IMR-90 (cell line): Measurements from ENCODE around the gene CPA4.

ENCODE experiments used
- CEBPB ChIP-seq: IDR thresholded peaks from 2 replicates; pipeline ENCODE4 v1.6.1; 2012; ENCODE audit warnings: low read depth, low read length, improper control_type of control experiment
- FOS ChIP-seq: fragments of 150-350 bp; IDR thresholded peaks from 2 replicates; pipeline ENCODE4 v1.6.1; 2016; ENCODE audit warnings: low read depth, low read length
- MAFK ChIP-seq: IDR thresholded peaks from 2 replicates; pipeline ENCODE4 v1.6.1; 2012; ENCODE audit warnings: low read depth, low read length, improper control_type of control experiment
- MXI1 ChIP-seq: IDR thresholded peaks from 2 replicates; pipeline ENCODE4 v1.6.1; 2012; ENCODE audit warnings: low read depth, mild to moderate bottlenecking, low read length, moderate library complexity, borderline replicate concordance
- POLR2A ChIP-seq: IDR thresholded peaks from 2 replicates; pipeline ENCODE4 v1.6.1; 2012; ENCODE audit warnings: mild to moderate bottlenecking, low read depth, low read length
- RAD21 ChIP-seq: IDR thresholded peaks from 2 replicates; pipeline ENCODE4 v1.6.1; 2012; ENCODE audit warnings: low read length, improper control_type of control experiment
- RCOR1 ChIP-seq: IDR thresholded peaks from 2 replicates; pipeline ENCODE4 v1.6.1; 2012; ENCODE audit warnings: mild to moderate bottlenecking, low read length, improper control_type of control experiment; ENCODE audit not compliant: insufficient replicate concordance
- RFX5 ChIP-seq: IDR thresholded peaks from 2 replicates; pipeline ENCODE4 v1.8.0; 2012; ENCODE audit warnings: low read depth, mild to moderate bottlenecking, low read length, moderate library complexity
- SMC3 ChIP-seq: fragments of 150-350 bp; IDR thresholded peaks from 2 replicates; pipeline ENCODE4 v1.6.1; 2016; ENCODE audit warnings: low read depth, mild to moderate bottlenecking, antibody characterized with exemption, low read length, moderate library complexity
- TF ChIP-seq, protein P1 (sequence below): fragments of 150-350 bp; IDR thresholded peaks from 2 replicates; pipeline ENCODE4 v1.6.1; 2017; ENCODE audit warnings: mild to moderate bottlenecking, antibody characterized with exemption, low read length, low read depth
- TF ChIP-seq, protein P2 (sequence below): conservative IDR thresholded peaks from 2 replicates; pipeline ENCODE4 v1.5.1; 2012; ENCODE audit warnings: mild to moderate bottlenecking, low read depth, low read length, improper control_type of control experiment
- TF ChIP-seq, protein P3 (sequence below): fragments of 150-350 bp; IDR thresholded peaks from 2 replicates; pipeline ENCODE4 v1.6.1; 2016; ENCODE audit warnings: low read depth, mild to moderate bottlenecking, low read length, moderate library complexity, borderline replicate concordance

DNA sequence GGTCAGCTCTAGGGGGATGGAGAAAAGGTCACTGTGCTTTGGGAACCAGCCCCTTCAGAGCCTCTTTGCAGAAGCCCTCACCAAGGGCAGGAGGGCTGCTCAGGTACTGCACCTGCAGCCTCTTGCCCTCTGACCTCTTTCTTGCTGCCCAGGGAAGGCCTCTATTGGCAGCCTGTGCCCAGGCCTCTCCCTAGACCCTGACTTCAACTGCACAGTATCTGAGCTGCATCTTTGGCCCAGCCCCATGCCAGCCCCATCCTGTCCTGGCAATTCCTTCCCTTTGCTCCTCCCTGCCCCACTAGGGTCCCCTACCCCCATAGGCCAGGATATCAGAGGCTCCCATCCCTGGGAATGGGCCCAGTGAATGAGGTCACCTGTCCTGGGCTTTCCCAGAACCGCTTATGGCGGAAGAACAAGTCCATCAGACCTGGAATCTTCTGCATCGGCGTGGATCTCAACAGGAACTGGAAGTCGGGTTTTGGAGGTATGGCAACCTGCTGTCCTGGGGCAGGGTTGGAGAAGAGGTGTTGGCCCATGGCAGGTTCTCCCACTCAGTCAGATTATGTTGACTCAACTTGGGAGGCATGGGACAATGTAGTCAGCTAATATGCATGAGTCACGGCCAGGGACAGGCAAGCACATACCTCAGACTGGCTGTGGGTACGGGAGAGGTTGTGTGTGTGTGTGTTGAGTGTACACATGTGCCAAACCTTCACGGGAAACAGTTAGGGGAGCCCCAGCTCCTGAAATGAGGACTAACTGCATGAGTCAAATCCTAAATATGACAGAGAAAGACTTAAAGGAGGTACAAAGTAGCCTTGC lies 70.3 kb downstream of the CPA4 start:
- peak; percentile 52; the same call in 1 of the 2 replicates for TF ChIP-seq CEBPB
- no peak for TF ChIP-seq POLR2A
- TF ChIP-seq, protein P1, sequence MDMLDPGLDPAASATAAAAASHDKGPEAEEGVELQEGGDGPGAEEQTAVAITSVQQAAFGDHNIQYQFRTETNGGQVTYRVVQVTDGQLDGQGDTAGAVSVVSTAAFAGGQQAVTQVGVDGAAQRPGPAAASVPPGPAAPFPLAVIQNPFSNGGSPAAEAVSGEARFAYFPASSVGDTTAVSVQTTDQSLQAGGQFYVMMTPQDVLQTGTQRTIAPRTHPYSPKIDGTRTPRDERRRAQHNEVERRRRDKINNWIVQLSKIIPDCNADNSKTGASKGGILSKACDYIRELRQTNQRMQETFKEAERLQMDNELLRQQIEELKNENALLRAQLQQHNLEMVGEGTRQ: no peak; the same call in 1 of the 2 replicates
- TF ChIP-seq, protein P2, sequence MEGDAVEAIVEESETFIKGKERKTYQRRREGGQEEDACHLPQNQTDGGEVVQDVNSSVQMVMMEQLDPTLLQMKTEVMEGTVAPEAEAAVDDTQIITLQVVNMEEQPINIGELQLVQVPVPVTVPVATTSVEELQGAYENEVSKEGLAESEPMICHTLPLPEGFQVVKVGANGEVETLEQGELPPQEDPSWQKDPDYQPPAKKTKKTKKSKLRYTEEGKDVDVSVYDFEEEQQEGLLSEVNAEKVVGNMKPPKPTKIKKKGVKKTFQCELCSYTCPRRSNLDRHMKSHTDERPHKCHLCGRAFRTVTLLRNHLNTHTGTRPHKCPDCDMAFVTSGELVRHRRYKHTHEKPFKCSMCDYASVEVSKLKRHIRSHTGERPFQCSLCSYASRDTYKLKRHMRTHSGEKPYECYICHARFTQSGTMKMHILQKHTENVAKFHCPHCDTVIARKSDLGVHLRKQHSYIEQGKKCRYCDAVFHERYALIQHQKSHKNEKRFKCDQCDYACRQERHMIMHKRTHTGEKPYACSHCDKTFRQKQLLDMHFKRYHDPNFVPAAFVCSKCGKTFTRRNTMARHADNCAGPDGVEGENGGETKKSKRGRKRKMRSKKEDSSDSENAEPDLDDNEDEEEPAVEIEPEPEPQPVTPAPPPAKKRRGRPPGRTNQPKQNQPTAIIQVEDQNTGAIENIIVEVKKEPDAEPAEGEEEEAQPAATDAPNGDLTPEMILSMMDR: 0 out of 2 replicates have a peak, but pooled peaks have one; percentile 23
- TF ChIP-seq RFX5: no peak
- peak; percentile 45 for TF ChIP-seq RAD21
- TF ChIP-seq, protein P3, sequence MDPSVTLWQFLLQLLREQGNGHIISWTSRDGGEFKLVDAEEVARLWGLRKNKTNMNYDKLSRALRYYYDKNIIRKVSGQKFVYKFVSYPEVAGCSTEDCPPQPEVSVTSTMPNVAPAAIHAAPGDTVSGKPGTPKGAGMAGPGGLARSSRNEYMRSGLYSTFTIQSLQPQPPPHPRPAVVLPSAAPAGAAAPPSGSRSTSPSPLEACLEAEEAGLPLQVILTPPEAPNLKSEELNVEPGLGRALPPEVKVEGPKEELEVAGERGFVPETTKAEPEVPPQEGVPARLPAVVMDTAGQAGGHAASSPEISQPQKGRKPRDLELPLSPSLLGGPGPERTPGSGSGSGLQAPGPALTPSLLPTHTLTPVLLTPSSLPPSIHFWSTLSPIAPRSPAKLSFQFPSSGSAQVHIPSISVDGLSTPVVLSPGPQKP: no peak
- peak; percentile 62 for TF ChIP-seq MAFK
- TF ChIP-seq SMC3: peak; percentile 23; the same call in 1 of the 2 replicates
- peak; percentile 96 for TF ChIP-seq FOS
- peak; percentile 97 for TF ChIP-seq RCOR1
- peak; percentile 82 for TF ChIP-seq MXI1
